ENCODE data around the gene SH3BGRL2. TPM values are rescaled to one million over a fixed set of nuclear protein-coding genes. Genes with fewer than 3 reads are reported as not detected.

The SH3BGRL2 gene
- total and polyA plus RNA-seq, 11 donors, result 2.5 to 14.1 (median 5.6) TPM

DNA sequence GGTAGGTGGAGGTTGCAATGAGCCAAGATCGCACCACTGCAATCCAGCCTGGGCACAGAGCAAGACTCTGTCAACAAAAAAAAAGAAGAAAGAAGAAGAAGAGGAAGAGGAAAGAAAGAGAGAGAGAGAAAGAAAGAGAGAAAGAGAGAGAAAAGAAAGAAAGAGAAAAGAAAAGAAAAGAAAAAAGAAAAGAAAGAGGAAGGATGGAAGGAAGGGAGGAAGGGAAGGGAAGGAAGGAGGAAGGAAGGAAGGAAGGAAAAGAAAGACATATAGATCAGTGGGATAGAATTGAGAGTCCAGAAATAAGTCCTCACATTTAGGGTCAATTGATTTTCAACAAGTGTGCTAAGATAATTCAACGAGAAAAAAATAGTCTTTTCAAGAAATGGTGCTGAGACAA is 34.0 kb upstream of the SH3BGRL2 start:
- ATAC-seq (no peak), DNase-seq (no peak)
- WGBS, 4 donors, result 93 to 98% (median 95%) methylated on average over 2 of the region's 2 CpGs
- Histone ChIP-seq H3K4me1 (peaks cover 0 to 7% (median 0%) of the 10 kb centered on the region in 12 donors), H3K27me3 (no peaks in the 10 kb centered on the region), H3K4me3 (no peak overlapping the region), H3K27ac (no peak overlapping the region), H3K36me3 (no peaks in the 10 kb centered on the region), H3K9me3 (no peaks in the 10 kb centered on the region)
- no peak for TF ChIP-seq POLR2A (IDR thresholded peaks at IDR 0.05)
- TF ChIP-seq, protein P1, sequence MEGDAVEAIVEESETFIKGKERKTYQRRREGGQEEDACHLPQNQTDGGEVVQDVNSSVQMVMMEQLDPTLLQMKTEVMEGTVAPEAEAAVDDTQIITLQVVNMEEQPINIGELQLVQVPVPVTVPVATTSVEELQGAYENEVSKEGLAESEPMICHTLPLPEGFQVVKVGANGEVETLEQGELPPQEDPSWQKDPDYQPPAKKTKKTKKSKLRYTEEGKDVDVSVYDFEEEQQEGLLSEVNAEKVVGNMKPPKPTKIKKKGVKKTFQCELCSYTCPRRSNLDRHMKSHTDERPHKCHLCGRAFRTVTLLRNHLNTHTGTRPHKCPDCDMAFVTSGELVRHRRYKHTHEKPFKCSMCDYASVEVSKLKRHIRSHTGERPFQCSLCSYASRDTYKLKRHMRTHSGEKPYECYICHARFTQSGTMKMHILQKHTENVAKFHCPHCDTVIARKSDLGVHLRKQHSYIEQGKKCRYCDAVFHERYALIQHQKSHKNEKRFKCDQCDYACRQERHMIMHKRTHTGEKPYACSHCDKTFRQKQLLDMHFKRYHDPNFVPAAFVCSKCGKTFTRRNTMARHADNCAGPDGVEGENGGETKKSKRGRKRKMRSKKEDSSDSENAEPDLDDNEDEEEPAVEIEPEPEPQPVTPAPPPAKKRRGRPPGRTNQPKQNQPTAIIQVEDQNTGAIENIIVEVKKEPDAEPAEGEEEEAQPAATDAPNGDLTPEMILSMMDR (IDR thresholded peaks at IDR 0.05), result no peak
- intact Hi-C loops (cut with DNase I), result no loop called here

DNA sequence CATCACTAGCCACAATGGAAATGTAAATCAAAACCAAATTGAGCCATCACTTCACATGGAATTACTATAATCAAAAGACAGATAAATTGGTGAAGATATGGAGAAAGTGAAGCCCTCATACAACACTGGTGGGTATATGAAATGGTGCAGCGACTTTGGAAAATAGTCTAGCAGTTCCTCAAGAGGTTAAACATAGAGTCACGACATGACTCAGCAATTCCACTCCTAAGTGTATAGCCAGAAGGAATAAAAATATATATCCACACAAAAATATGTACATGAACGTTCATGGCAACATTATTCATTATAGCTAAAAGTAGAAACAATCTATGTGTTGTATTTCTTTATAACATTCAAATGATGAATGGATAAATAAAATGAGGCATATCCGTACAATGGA is 33.1 kb upstream of the SH3BGRL2 start:
- H3K36me3 ChIP-seq, result no peaks in the 10 kb centered on the region
- no peak overlapping the region for H3K27ac ChIP-seq
- 82 to 93% (median 88%) methylated on average over 4 of the region's 4 CpGs for WGBS, 4 donors
- no peak for ATAC-seq
- no peak for TF ChIP-seq POLR2A (IDR thresholded peaks at IDR 0.05)
- TF ChIP-seq, protein P1 (IDR thresholded peaks at IDR 0.05), result no peak
- no peak overlapping the region for H3K4me3 ChIP-seq
- intact Hi-C loops (cut with DNase I), result no loop called here
- no peaks in the 10 kb centered on the region for H3K9me3 ChIP-seq
- H3K4me1 ChIP-seq, result peaks cover 0 to 7% (median 0%) of the 10 kb centered on the region in 12 donors
- H3K27me3 ChIP-seq, result no peaks in the 10 kb centered on the region
- no peak for DNase-seq

DNA sequence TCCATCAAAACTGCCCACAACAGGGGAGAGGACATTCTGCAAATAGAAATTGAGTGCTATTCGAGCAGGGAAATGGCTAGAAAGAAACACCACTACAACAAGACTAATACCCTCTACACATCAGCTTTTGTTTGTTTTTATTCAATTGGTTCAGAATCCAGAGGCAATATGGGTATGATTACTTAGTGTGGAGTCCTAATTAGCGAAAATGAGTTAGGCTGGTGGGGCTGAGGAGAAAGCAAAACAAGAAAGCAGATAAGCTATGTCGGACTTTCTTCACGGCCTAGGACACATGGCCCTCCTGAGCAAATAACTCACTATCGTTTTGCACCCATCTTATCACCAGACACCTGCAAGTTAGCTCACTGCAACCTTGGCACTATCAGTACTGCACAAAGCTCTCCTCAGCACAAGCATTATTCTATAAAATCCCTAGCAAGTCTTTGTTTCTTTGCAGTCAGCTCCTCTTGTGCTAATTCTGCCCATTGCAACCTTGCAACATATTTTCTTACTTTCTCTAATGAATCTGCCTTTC is 31.3 kb upstream of the SH3BGRL2 start:
- H3K4me3 ChIP-seq, result no peak overlapping the region
- WGBS, 4 donors, result 59 to 64% (median 61%) methylated on average over 5 of the region's 5 CpGs
- intact Hi-C loops (cut with DNase I), result no loop called here
- H3K36me3 ChIP-seq, result no peaks in the 10 kb centered on the region
- peaks cover 0 to 7% (median 0%) of the 10 kb centered on the region in 12 donors for H3K4me1 ChIP-seq
- H3K9me3 ChIP-seq, result no peaks in the 10 kb centered on the region
- DNase-seq, result no peak
- ATAC-seq, result peak in 1 of 4 donors; percentile 26
- no peak overlapping the region for H3K27ac ChIP-seq
- no peak for TF ChIP-seq POLR2A (IDR thresholded peaks at IDR 0.05)
- TF ChIP-seq, protein P1 (IDR thresholded peaks at IDR 0.05), result no peak
- H3K27me3 ChIP-seq, result no peaks in the 10 kb centered on the region

DNA sequence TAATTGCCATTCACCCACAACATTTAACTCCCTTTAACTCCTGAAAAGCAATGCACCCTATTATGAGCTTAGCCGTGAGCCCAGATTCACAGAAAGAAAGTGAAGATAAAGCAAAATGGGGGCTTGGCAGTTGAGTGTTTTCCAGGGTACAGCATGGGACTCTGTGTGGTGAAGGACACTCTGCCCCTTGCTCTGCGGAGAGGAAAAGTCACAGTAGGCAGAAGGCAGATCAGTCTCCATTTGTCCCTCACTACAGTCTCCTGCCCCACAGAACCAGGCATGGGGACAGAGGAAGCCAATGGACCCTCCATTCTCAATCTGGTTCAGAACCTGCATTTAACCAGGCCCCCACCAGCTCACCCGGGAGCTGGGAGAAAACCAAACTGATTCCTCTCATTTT is 30.8 kb upstream of the SH3BGRL2 start:
- WGBS, 4 donors, result 75 to 91% (median 86%) methylated on average over 3 of the region's 3 CpGs
- no peaks in the 10 kb centered on the region for H3K36me3 ChIP-seq
- TF ChIP-seq, protein P1 (IDR thresholded peaks at IDR 0.05), result no peak
- TF ChIP-seq POLR2A (IDR thresholded peaks at IDR 0.05), result no peak
- H3K27me3 ChIP-seq, result no peaks in the 10 kb centered on the region
- intact Hi-C loops (cut with DNase I), result no loop called here
- peaks cover 0 to 7% (median 0%) of the 10 kb centered on the region in 12 donors for H3K4me1 ChIP-seq
- no peak overlapping the region for H3K4me3 ChIP-seq
- DNase-seq (no peak), ATAC-seq (peak in 3 of 4 donors; percentile 51 to 55 (median 52))
- H3K9me3 ChIP-seq, result no peaks in the 10 kb centered on the region
- no peak overlapping the region for H3K27ac ChIP-seq

Data from heart left ventricle (tissue), 16 donors.